Dedifferentiated amniotic fluid mesenchymal stem cell (primary cell): ENCODE measurements around the gene FBXL16.
A peak's percentile ranks its signal among the peaks of the same experiment; 100 is the strongest.

Experiments
- DNase-seq: peaks from one replicate; pipeline ENCODE4 v3.0.0-alpha.2; 2016; ENCODE audit errors: extremely low spot score

FBXL16 gene

GRCh38 chr16:734981-735881 lies 29.6 kb upstream of the FBXL16 start:
- no peak for DNase-seq

GRCh38 chr16:734208-734980 lies 28.8 kb upstream of the FBXL16 start:
- DNase-seq = no peak

- DNase-seq = no peak
Measured at GRCh38 chr16:733382-734207, 28.0 kb upstream of the FBXL16 start.

- DNase-seq = no peak
Measured at GRCh38 chr16:732936-733335, 27.3 kb upstream of the FBXL16 start.

- DNase-seq = no peak
Measured at GRCh38 chr16:732332-732731, 26.7 kb upstream of the FBXL16 start.

- DNase-seq = no peak
Measured at GRCh38 chr16:730666-731509, 25.3 kb upstream of the FBXL16 start.

- no peak for DNase-seq
Measured at GRCh38 chr16:729768-730665, 24.4 kb upstream of the FBXL16 start.

- DNase-seq = no peak
Measured at GRCh38 chr16:728890-729744, 23.5 kb upstream of the FBXL16 start.

- DNase-seq = peak; percentile 34
Measured at GRCh38 chr16:728131-728889, 22.7 kb upstream of the FBXL16 start.

- DNase-seq = no peak
Measured at GRCh38 chr16:727291-727977, 21.8 kb upstream of the FBXL16 start.

GRCh38 chr16:726438-727290 lies 21.1 kb upstream of the FBXL16 start, which contains the start of the genes CCDC78 and HAGHL:
TSS of gene CCDC78 (minus strand) at chr16:726443. CDS start at chr16:726367, 76 bp downstream.
TSS of gene HAGHL (plus strand) at chr16:727106. CDS start at chr16:727510, 404 bp downstream.
- no peak for DNase-seq

- no peak for DNase-seq
Measured at GRCh38 chr16:726188-726437, 20.5 kb upstream of the FBXL16 start.

GRCh38 chr16:725463-726187 lies 20.0 kb upstream of the FBXL16 start:
- no peak for DNase-seq

GRCh38 chr16:725041-725376 lies 19.4 kb upstream of the FBXL16 start:
- DNase-seq = no peak

- DNase-seq = no peak
Measured at GRCh38 chr16:724188-725040, 18.8 kb upstream of the FBXL16 start.
